ENCODE data around the gene TMEM258.

Gene TMEM258

DNA sequence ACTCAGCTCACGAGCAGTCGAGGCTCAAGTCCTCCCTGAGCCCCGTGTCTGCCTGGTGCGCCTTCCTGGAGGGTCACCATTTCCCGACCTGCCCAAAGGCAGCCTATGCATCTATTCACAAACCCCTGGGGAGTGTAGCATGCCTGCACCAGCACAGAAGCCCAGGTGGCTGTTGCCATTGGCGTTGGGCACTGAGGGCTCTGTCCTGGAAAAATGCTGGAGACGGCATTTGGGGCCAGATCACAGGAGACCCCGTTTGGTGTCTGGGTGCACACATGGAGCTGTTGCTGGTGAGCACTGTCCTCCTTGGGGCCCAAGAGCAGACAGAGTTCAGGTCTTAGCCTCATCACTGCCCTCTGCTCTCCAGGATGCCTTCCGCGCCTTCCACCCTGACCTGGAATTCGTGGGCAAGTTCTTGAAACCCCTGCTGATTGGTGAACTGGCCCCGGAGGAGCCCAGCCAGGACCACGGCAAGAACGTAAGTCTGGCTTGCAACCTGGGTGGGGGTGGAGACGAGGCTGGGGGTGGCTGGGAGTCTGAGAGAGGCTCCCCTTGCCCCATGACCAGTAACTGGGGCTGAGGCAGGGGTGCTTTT is 45.1 kb upstream of the TMEM258 start:
- no peak for TF ChIP-seq CTCF (IDR thresholded peaks at IDR 0.05; ENCODE audit: borderline replicate concordance, insufficient read depth, low read depth, low read length)
- H3K4me3 ChIP-seq (ENCODE audit: low read depth, low read length), result no peak overlapping the region

- TF ChIP-seq CTCF (IDR thresholded peaks at IDR 0.05; ENCODE audit: borderline replicate concordance, insufficient read depth, low read depth, low read length), result no peak
- H3K4me3 ChIP-seq (ENCODE audit: low read depth, low read length), result no peak overlapping the region
Measured at GRCh38 chr11:61836193-61836592, 43.8 kb upstream of the TMEM258 start.

DNA sequence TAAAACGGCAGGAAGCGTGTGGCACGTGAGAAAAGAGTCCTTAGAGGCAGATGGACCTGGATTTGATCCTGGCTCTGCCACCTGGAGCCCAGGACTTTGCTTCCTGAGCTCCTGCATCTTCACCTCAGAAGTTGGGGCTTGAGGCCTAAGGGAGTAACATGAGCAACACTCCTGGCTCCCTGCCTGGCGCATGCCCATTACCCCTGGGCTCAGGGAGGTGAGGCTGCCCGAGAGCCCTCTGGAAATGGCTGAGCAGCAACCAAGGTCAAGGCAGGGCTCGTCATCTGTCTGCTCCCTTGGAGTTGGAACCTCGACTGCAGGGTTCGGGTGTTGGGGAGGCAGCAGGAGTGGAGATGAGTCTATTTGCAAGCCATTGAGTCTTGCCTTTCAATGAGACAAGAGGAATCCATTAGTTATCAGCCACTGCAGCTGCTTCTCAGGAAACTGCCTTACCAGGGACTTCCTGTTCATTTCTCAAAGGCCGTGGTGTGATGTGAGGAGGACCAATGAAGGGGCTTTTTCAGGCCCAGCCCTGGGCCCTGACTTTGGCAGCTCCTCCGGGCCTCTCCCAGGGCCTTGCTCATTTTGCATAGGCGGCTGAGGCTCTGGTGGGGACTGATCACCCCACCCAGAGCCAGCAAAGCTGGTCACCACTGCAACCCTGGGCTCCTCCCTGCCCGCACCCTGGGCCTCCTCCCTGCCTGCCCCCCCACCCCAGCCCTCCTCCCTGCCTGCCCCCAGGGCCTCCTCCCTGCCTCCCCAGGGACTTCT is 42.1 kb upstream of the TMEM258 start:
- TF ChIP-seq CTCF (IDR thresholded peaks at IDR 0.05; ENCODE audit: borderline replicate concordance, insufficient read depth, low read depth, low read length), result no peak
- H3K4me3 ChIP-seq (ENCODE audit: low read depth, low read length), result peak overlapping the region; percentile 27

DNA sequence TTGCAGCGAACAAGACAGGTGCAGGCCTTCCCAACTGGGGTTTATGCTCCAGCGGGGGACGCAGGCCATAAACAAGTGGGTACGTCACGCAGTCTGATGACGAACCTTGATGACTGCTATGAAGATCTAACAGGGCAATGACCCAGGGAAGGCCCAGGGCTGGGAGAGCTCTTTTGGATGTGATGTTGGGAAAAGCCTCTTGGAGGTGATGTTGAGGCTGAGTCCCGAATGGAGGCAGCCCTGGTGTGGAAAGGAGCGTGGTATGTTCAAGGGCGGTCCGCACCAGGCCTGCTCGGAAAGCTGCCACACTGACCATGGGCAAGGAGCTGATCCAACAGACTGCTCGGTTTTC is 41.5 kb upstream of the TMEM258 start:
- no peak overlapping the region for H3K4me3 ChIP-seq (ENCODE audit: low read depth, low read length)
- TF ChIP-seq CTCF (IDR thresholded peaks at IDR 0.05; ENCODE audit: borderline replicate concordance, insufficient read depth, low read depth, low read length), result no peak

DNA sequence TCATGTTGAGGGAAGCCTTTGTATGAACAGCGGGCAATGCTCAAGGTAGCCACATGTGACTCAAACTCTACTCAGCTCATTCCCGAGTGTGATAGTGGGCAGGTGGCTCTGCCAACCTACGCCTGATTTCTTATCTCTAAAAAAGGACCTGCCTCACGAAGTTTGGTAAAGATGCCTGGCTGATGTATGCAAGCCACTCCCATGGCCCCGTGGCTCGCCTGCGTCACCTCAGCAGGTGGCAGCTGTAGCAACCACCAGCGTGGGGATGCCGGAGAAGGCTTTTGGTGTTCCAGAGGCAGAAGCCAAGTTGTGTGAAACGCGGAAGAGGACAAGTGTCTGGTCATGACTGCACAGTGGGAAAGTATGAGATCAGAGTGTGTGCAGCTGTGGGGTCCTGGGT is 41.1 kb upstream of the TMEM258 start:
- no peak overlapping the region for H3K4me3 ChIP-seq (ENCODE audit: low read depth, low read length)
- TF ChIP-seq CTCF (IDR thresholded peaks at IDR 0.05; ENCODE audit: borderline replicate concordance, insufficient read depth, low read depth, low read length), result no peak

DNA sequence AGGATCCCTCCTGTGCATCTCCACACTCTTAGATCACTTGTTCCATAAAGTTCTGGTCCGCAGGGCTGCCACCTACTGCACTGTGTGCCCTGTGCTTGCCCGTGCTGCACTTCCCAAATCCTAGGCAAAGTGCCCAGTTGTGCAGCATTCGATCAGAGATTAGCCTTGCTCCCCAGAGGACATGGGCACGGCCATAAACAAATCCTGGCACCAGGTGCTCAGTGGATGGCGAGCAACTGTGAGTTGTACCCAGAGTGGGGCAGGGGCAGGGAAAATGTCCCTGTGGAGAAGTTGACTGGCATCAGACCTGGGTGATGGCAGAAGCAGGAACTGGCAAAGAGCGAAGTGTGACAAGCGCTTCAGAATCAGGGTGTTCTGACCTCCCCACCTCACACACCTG is 40.4 kb upstream of the TMEM258 start:
- H3K4me3 ChIP-seq (ENCODE audit: low read depth, low read length), result no peak overlapping the region
- no peak for TF ChIP-seq CTCF (IDR thresholded peaks at IDR 0.05; ENCODE audit: borderline replicate concordance, insufficient read depth, low read depth, low read length)

DNA sequence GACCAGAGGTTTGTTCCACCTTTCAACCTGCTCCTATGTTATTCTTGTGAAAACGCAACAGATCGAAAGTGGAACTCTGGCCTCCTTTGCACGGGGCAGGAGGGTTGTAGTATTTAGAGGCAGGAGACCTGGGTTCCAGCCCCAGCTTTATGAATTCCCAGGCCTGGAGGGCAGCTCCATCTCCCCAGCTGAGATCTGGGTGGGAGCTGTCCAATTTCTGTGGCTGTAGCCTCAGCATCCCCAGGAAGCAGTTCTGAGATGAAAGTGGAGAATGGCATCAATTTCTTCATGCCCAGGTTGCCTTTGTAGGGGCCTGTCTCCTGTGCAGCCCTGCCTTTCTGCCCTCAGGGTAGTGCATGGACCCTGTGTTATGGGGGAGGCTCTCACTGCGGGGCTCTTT is 39.8 kb upstream of the TMEM258 start:
- no peak for TF ChIP-seq CTCF (IDR thresholded peaks at IDR 0.05; ENCODE audit: borderline replicate concordance, insufficient read depth, low read depth, low read length)
- H3K4me3 ChIP-seq (ENCODE audit: low read depth, low read length), result peak overlapping the region; percentile 18
